HepG2 (cell line): ENCODE results near the gene CCDC183. TPM values are rescaled to one million over a fixed set of nuclear protein-coding genes. Genes with fewer than 3 reads are reported as not detected.

Experiments
- BHLHE40 ChIP-seq: IDR thresholded peaks from 2 replicates; pipeline ENCODE4 v1.6.1; 2011; ENCODE audit warnings: low read length, improper control_type of control experiment
- HINFP ChIP-seq: sonication (generic); formaldehyde crosslinking; IDR thresholded peaks from 2 replicates; pipeline ENCODE4 v1.4.0; 2020; ENCODE audit warnings: low read depth, mild to moderate bottlenecking, missing genetic modification reagents
- HMGXB3 ChIP-seq: sonication (generic); formaldehyde crosslinking; IDR thresholded peaks from 2 replicates; pipeline ENCODE4 v1.4.0; 2020; ENCODE audit warnings: missing genetic modification reagents, borderline replicate concordance
- IKZF4 ChIP-seq: sonication (generic); formaldehyde crosslinking; IDR thresholded peaks from 2 replicates; pipeline ENCODE4 v1.5.1; 2020; ENCODE audit warnings: borderline replicate concordance, mild to moderate bottlenecking, low read depth, missing genetic modification reagents; ENCODE audit errors: not compliant biosample characterization
- MXD4 ChIP-seq: IDR thresholded peaks from 2 replicates; pipeline ENCODE4 v1.6.1; 2016; ENCODE audit warnings: mild to moderate bottlenecking, missing biosample characterization, missing genetic modification reagents
- MYC ChIP-seq: sonication (generic); formaldehyde crosslinking; IDR thresholded peaks from 2 replicates; pipeline ENCODE4 v1.9.0; 2021; ENCODE audit warnings: missing genetic modification reagents, borderline replicate concordance
- PRMT3 ChIP-seq: sonication (generic); formaldehyde crosslinking; IDR thresholded peaks from 2 replicates; pipeline ENCODE4 v1.8.1; 2022; ENCODE audit warnings: low read depth, mild to moderate bottlenecking, moderate library complexity, missing genetic modification reagents, borderline replicate concordance
- TFE3 ChIP-seq: IDR thresholded peaks from 2 replicates; pipeline ENCODE4 v1.6.1; 2016
- ZBTB26 ChIP-seq: IDR thresholded peaks from 2 replicates; pipeline ENCODE4 v1.6.1; 2016; ENCODE audit warnings: missing compliant biosample characterization, missing genetic modification reagents, borderline replicate concordance
- ZFP90 ChIP-seq: sonication (generic); formaldehyde crosslinking; IDR thresholded peaks from 2 replicates; pipeline ENCODE4 v1.8.0; 2022; ENCODE audit warnings: missing genetic modification reagents, mild to moderate bottlenecking, inconsistent platforms, borderline replicate concordance
- ZMAT3 ChIP-seq: sonication (generic); formaldehyde crosslinking; conservative IDR thresholded peaks from 2 replicates; pipeline ENCODE4 v1.7.0; 2021; ENCODE audit warnings: missing genetic modification reagents
- polyA plus RNA-seq, 8 experiments: library from polyadenylated mRNA; depleted of rRNA in 3 of 8; stranded (reverse) in 7 of 8; unstranded in 1 of 8; fragments of >200 nt; fragmentation: Illumina TruSeq in 4 of 8; extraction: Trizol in 4 of 8; gene quantifications; 2 replicates each; pipeline versions ENCODE4 v1.2.1 to v1.2.3, GENCODE V29; 2011 to 2016; ENCODE audit warnings: low read depth in 4 of 8, missing spikeins in 1 of 8, mixed read lengths in 1 of 8; ENCODE audit not compliant: insufficient read depth in 1 of 8
- total RNA-seq, 5 experiments: library from RNA; depleted of rRNA; stranded (reverse); fragments of >200 nt; fragmentation: Illumina TruSeq; extraction: Trizol; gene quantifications; 2 replicates each; pipeline ENCODE4 v1.2.3, GENCODE V29; 2016; ENCODE audit warnings: low read depth in 1 of 5
- TF ChIP-seq, protein P1 (sequence below): sonication (generic); formaldehyde crosslinking; IDR thresholded peaks from 2 replicates; pipeline ENCODE4 v1.4.0; 2020; ENCODE audit warnings: missing genetic modification reagents

CCDC183 gene
- total and polyA plus RNA-seq, 2 of the 13 experiments (the other 11 are each of a cell fraction or from before 2014, with no cell fraction given) = 5.0 to 66.4 TPM

- TF ChIP-seq, protein P1, sequence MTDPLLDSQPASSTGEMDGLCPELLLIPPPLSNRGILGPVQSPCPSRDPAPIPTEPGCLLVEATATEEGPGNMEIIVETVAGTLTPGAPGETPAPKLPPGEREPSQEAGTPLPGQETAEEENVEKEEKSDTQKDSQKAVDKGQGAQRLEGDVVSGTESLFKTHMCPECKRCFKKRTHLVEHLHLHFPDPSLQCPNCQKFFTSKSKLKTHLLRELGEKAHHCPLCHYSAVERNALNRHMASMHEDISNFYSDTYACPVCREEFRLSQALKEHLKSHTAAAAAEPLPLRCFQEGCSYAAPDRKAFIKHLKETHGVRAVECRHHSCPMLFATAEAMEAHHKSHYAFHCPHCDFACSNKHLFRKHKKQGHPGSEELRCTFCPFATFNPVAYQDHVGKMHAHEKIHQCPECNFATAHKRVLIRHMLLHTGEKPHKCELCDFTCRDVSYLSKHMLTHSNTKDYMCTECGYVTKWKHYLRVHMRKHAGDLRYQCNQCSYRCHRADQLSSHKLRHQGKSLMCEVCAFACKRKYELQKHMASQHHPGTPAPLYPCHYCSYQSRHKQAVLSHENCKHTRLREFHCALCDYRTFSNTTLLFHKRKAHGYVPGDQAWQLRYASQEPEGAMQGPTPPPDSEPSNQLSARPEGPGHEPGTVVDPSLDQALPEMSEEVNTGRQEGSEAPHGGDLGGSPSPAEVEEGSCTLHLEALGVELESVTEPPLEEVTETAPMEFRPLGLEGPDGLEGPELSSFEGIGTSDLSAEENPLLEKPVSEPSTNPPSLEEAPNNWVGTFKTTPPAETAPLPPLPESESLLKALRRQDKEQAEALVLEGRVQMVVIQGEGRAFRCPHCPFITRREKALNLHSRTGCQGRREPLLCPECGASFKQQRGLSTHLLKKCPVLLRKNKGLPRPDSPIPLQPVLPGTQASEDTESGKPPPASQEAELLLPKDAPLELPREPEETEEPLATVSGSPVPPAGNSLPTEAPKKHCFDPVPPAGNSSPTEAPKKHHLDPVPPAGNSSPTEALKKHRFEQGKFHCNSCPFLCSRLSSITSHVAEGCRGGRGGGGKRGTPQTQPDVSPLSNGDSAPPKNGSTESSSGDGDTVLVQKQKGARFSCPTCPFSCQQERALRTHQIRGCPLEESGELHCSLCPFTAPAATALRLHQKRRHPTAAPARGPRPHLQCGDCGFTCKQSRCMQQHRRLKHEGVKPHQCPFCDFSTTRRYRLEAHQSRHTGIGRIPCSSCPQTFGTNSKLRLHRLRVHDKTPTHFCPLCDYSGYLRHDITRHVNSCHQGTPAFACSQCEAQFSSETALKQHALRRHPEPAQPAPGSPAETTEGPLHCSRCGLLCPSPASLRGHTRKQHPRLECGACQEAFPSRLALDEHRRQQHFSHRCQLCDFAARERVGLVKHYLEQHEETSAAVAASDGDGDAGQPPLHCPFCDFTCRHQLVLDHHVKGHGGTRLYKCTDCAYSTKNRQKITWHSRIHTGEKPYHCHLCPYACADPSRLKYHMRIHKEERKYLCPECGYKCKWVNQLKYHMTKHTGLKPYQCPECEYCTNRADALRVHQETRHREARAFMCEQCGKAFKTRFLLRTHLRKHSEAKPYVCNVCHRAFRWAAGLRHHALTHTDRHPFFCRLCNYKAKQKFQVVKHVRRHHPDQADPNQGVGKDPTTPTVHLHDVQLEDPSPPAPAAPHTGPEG = peak; percentile 57; the same call in 1 of the 2 replicates
- peak; percentile 76 for TF ChIP-seq ZFP90 (CRISPR knock-in tag)
- TF ChIP-seq ZBTB26 = peak; percentile 44; the same call in 1 of the 2 replicates
- TF ChIP-seq ZMAT3 = peak; percentile 82
- TF ChIP-seq MXD4 (CRISPR knock-in tag) = peak; percentile 31; the same call in 1 of the 2 replicates
- 0 out of 2 replicates have a peak, but pooled peaks have one; percentile 56 for TF ChIP-seq HINFP (CRISPR knock-in tag)
- TF ChIP-seq IKZF4 (CRISPR knock-in tag) = peak; percentile 23
- peak; percentile 62 for TF ChIP-seq MYC (CRISPR knock-in tag)
- peak; percentile 48; the same call in 1 of the 2 replicates for TF ChIP-seq TFE3 (CRISPR knock-in tag)
- peak; percentile 47; the same call in 1 of the 2 replicates for TF ChIP-seq HMGXB3
- peak; percentile 59; the same call in 1 of the 2 replicates for TF ChIP-seq BHLHE40
- TF ChIP-seq PRMT3 (CRISPR knock-in tag) = peak; percentile 48; the same call in 1 of the 2 replicates
Observed at GRCh38 chr9:136842380-136842948, 46.3 kb downstream of the CCDC183 start, which contains the start of gene AJM1 (continued).
